Measurements from ENCODE around the gene SEZ6.

The SEZ6 gene

GRCh38 chr17:29032857-29033197 lies 27.0 kb upstream of the SEZ6 start:
- no peak for DNase-seq

DNA sequence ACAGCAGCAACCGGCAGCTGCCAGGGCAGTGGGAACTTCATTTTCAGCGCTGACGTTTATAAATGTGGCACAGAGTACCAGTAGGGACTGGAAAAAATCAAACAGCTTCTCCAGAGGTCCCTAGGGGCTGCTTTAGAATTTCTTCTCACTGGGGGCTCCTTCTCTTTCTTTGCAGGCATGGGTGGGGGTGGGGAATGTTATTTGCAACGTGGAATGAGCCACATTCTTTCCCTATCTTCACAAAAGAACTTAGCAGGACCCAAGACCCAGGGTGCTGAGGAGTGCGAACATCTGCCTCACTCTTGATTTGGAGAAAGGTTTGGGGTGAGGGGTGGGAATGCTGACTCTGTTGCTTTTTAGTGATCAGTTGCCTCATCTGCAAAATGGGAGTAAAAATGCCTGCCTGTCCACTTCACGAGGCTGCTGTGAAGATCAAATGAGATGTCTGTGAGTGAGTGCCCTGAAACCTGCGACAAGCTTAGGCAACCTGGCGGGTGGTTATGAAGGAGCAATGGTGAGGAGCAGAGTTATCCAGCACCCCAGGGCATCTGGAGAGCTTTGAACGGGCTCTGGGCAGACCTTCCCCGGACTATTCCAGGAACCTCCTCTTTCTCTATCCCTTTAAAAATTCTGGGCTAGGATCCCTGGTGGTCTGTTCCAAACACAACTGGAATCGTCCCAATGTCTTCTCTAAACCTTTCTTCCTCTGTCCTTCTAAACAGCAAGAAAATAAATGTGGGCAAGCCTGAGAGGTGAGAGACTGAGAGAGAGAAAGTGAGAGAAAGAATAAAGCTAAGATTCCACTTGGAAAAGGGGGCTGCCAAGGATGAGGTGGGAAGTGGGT lies 26.4 kb upstream of the SEZ6 start:
- DNase-seq = no peak

- no peak for DNase-seq
Measured at GRCh38 chr17:29031488-29031887, 25.7 kb upstream of the SEZ6 start.

DNA sequence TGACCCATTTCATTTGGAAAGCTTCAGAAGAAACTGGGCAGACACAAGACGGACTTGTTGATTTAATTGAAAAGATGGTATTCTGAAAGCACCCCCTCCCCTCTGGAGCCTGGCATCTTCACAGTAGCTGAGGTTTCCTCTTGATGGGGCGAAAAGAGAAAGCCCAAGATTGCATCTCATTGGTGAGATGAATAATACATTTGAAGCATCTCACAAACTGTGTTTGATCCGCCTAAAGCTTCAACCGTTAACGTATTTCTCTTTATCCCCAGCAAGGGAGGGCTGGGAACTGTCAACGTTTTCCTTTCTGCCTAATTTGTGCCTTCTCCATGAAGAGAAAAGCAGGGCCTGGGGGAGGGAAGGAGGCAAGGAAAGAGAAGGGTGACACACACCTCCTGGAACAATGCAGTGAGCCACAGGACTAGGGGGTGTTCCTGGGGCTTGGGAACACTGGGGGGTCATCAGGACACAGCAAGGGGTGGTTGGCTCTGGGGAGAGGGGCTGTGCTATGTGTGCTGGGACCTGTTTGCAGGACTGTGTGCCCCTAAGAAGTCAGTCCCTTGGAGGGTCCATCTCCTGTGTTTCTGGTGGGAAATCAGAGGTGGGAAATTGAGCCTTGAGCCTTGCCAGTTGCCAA lies 18.6 kb upstream of the SEZ6 start:
- no peak for DNase-seq

- no peak for DNase-seq
Measured at GRCh38 chr17:29022074-29022473, 16.2 kb upstream of the SEZ6 start.

DNA sequence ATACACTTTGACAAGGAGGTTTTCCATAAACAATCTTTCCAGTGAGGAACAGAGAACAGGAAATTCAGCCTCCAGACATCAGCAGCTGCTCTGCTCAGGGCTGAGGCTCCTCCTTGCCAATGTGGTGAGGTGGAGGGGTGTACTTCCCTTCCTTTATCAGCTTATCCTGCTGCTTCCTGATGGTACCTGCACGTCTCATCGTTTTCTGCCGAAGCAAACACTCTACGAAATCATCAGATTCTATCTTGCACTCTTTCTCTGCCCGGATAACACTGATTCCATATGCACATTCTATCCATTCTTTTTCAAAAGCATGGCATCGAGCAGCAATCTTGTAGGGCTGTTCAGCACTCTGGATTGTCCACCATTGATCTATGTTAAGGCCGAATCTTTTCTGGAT lies 15.4 kb upstream of the SEZ6 start:
- no peak for DNase-seq

- no peak for DNase-seq
Measured at GRCh38 chr17:29020576-29020975, 14.7 kb upstream of the SEZ6 start.

DNA sequence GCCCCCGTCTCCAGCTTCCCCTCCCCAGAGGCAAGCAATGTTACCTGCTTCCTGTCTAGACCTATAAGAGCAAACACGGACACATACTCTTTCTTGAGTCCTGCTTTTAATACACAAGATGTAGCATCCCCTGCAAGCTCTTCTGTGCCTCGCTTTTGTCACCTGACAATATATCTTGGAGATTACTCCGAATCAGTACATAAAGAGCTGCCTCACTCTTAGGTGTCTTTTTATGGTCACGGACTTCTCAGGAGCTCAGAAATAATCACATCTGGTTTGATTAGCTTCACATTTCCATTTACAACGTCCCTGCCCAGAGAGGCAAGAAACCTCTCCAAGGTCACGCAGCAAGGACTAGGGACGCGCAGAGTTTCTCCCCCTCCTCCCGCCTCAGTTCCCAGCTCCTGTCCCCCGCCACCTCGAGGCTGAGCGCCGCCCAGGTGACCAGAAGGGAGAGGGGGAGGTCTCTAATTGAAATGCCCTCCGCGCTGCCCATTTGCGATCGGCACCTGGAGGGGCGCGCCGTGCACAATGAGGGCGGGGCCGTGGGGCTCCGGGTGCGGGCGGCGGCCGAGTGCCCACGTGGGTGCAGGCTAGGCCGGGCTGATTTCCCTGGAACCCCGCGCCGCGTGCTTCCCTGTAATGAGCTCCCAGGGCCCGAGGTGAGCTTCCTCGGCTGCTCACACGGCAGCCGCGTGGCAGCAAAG lies 13.8 kb upstream of the SEZ6 start:
- DNase-seq = no peak

DNA sequence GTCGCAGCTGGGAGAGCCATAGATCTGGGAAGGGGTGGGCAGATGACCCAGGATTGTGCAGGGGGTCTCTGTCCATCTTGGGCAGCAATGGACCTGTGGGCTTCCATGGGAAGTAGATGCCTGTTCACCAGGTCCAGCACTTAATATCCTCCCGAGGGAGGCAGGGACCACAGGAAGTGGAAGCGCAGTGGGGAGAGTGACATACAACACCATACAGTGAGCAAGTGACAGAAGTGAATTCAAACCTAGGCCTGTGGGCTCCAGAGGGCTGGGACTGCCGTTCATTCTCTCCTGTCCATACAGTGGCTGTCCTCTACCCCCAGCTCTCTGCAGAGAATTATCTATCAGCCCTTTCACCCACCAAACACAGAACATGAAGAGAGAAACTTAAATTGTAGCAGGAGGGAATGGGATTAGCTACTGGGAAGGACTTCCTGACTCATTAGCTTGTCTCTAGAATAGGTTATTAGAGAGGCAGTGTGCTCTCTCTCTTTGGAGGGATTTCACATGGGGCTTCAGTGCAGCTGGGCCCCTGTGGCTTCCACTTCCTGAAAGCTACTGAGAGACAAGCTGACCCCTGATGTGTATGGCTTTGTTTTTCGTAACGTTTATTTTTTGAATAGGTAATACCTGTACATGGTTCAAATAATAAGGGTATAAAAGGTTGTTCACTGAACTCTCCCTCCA lies 13.1 kb upstream of the SEZ6 start:
- DNase-seq = no peak

DNA sequence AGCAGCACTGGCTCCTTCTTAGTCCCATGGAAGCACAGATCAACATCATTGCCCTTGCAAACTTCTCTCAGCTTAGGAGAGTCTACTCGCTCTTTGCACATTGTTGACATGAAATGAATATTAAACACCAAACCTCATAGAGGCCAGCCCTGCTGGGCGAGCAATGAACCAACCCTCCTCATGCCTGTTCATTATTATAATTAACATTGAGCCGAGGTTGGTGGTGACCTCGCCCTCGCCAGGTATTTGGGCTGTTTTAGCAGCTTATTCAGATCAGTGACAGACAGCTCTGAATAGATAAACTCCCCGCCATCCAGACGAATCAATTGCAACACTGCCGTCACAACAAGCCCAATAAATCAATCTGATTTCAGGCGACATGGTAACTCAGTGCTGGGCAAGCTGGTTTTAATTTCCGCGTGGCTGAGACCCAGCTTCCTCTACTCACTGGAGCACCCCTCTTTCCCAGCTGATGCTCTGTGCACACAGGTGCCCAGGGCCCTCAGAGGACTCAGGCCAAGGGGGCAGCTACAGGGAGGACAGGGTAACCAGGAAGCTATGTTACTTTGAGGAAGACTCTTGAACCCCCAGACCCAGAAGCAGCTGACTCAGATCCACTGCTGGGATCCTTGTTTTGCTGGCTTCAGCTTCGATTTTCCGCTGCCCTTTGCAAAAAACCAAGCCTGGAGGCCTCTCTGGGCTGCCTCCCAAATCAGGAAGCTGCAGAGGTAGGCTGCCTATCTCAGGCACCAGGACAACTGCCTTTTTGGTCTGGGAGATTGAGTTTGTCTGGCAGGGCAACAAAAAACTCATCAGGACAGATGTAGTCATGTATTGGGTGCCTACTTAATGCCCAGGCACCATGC lies 10.7 kb upstream of the SEZ6 start:
- DNase-seq = no peak

- DNase-seq = no peak
Measured at GRCh38 chr17:29014716-29015115, 8.9 kb upstream of the SEZ6 start.

DNA sequence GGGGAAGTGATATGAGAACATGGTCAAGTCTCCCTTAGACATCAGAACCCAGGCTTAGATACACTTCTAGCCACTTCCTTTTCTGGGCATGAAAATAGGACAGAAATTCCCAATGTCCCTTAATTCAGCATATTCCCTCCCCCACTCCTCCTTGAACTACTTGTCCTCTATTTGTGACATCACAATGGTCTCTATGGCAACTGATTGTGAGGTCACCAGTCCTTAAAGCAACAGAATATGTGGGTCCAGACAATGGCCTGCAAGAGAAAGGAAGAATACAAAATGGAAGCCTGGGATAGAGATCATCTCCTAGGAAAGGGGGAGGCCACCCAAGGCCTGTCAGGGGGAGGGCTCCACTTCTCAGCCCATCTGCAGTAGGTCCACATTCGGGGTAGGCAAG lies 6.7 kb upstream of the SEZ6 start:
- no peak for DNase-seq

GRCh38 chr17:29010586-29010985 lies 4.8 kb upstream of the SEZ6 start:
- peak; percentile 33 for DNase-seq

GRCh38 chr17:29010129-29010528 lies 4.3 kb upstream of the SEZ6 start:
- no peak for DNase-seq

DNA sequence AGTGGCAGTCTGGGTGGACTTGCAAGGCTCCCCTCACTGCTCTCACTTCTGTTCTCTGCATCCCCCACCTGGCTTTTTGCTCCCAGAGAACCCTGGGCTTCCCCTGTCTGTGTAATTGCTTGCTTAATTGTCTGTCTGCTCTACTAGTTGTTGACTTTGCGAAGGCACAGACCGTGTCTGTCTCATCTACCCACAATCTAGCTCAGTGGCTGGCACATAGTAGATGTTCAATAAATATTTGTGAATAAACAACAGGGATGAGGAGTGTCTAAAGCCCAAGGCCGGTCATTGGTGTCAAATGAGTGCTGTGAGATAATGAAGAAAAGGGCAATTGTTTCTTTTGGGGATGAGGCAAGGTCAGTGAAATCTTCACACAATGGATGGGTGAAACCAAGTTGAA lies 2.8 kb upstream of the SEZ6 start:
- DNase-seq = no peak

GRCh38 chr17:29007860-29008455 lies 2.1 kb upstream of the SEZ6 start:
- DNase-seq = no peak

DNA sequence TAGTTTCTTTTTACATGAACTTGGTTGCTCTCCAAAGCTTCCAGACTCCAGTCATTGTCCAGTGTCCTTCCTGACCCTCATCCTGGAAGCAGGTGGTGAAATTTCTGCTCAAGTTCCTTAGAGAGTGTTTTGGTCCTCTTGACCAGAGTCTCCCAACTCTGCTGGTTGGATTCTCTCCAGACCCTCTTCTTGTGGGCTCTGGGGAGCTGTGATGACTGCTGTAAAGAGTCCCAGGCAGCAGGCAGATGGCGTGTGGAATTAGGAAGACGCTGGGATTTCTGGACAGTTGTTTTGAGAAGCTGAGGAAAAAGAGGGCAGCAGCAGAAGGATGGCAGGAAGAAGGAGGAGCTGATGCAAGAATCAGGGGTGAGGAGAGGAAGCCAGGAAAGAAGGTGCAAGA lies 1.6 kb upstream of the SEZ6 start:
- no peak for DNase-seq

- no peak for DNase-seq
Measured at GRCh38 chr17:29004081-29004692, 1.6 kb downstream of the SEZ6 start.

DNA sequence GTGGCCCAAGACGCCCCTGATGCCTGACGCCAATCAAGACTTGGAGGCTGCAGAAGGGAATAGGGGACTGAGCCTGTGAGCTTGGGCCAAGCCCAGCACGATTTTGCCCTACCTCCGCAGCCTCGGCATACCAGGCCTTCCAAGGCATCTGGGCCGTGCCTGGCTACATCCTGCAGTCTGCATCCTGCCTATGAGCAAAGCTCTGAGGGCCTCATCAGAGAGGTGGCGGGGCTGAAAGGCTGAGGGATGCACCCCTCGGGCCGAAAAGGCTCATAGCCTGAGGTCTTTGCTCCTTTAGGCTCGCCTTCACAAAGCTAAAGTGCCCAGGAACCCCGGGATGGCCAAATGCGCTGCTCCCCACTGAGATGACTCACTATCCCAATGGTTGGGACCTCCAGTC lies 2.5 kb downstream of the SEZ6 start:
- no peak for DNase-seq

- DNase-seq = no peak
Measured at GRCh38 chr17:29002811-29003210, 3.0 kb downstream of the SEZ6 start.

GRCh38 chr17:29000973-29001372 lies 4.9 kb downstream of the SEZ6 start:
- DNase-seq = no peak

DNA sequence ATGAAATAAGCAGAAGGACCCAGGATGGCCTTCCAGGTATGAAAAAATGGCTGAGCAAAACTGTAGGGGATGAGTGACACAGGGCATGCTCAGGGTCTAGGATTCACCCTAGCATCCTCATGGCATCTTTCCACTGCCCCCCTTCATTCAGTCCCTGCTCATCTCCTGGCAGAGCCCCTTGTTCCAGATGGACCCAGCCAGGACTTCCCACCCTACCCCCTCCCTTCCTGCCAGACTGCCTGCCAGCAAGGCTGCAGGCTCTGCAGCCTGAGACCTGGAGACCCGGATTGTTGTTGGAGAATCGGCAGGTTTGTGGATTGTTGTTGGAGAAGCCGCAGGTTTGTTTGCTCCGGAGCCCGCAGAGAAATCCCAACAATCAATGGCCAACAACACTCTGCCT lies 6.6 kb downstream of the SEZ6 start:
- DNase-seq = no peak
